ENCODE measurements around the gene PRKD2.
"Not testable (repeated sequence)": the region's sequence is repeated elsewhere in the genome, so short reads cannot be mapped to it uniquely, and the experiment has no call there.

The PRKD2 gene

GRCh38 chr19:46628970-46629369 lies 87.9 kb downstream of the PRKD2 start:
- DNase-seq: not testable (repeated sequence)

GRCh38 chr19:46626446-46626845 lies 90.5 kb downstream of the PRKD2 start:
- DNase-seq: no peak

- DNase-seq: no peak
Measured at GRCh38 chr19:46625731-46626130, 91.2 kb downstream of the PRKD2 start.

GRCh38 chr19:46624958-46625661 lies 91.8 kb downstream of the PRKD2 start, which contains the start of gene PTGIR:
PTGIR (minus strand) TSS chr19:46625089; CDS start chr19:46624225, 864 bp downstream.
- no peak for DNase-seq
